Measurements from ENCODE around the gene CD69.

The CD69 gene

DNA sequence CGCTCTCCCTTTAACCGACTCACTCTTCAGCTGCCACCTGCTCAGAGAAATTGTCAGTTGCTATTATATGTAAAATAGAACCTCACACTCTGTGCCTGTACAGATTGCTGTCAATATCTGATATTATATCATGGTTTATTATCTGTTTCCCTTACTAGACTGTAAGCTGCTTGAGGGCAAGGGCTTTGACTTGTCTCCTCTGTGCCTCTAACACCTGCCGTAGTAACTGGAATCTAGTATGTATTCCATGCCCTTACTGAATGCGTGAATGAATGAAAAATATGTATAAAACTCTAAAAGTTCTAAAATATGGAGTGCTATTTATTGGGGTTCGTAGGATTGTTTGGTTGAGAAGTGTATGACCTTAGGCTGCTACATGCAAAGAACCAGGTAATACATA, 1.7 kb upstream of the CD69 start:
- TF ChIP-seq, protein P1, sequence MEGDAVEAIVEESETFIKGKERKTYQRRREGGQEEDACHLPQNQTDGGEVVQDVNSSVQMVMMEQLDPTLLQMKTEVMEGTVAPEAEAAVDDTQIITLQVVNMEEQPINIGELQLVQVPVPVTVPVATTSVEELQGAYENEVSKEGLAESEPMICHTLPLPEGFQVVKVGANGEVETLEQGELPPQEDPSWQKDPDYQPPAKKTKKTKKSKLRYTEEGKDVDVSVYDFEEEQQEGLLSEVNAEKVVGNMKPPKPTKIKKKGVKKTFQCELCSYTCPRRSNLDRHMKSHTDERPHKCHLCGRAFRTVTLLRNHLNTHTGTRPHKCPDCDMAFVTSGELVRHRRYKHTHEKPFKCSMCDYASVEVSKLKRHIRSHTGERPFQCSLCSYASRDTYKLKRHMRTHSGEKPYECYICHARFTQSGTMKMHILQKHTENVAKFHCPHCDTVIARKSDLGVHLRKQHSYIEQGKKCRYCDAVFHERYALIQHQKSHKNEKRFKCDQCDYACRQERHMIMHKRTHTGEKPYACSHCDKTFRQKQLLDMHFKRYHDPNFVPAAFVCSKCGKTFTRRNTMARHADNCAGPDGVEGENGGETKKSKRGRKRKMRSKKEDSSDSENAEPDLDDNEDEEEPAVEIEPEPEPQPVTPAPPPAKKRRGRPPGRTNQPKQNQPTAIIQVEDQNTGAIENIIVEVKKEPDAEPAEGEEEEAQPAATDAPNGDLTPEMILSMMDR (IDR thresholded peaks at IDR 0.05; ENCODE audit: low read depth, low read length) = no peak
- no peak for DNase-seq (ENCODE audit: low read depth, low spot score)
- H3K4me3 ChIP-seq (ENCODE audit: low read depth, low read length) = no peak overlapping the region
- in situ Hi-C loops (cut with HindIII; ENCODE audit: low sequenced_read_pairs) = no loop called here

DNA sequence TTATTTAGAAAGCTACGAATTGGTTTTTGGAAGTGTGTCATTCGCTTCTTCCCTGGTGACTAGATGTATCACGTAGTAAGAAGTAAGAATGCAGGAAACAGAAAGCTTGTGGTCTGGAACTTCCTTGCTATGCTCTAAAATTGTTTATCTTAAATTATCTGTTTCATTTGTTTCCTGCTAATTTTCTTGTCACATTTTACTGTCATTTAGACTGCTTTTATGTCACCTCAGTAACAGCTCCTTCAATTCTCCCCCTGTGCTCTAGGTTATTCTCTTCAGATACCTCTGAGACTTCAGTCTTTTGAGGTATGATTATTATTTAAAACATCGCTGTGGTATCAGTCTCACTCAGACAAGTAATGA, 699 bp upstream of the CD69 start:
- TF ChIP-seq, protein P1 (IDR thresholded peaks at IDR 0.05; ENCODE audit: low read depth, low read length) = no peak
- H3K4me3 ChIP-seq (ENCODE audit: low read depth, low read length) = no peak overlapping the region
- no peak for DNase-seq (ENCODE audit: low read depth, low spot score)
- in situ Hi-C loops (cut with HindIII; ENCODE audit: low sequenced_read_pairs) = no loop called here

DNA sequence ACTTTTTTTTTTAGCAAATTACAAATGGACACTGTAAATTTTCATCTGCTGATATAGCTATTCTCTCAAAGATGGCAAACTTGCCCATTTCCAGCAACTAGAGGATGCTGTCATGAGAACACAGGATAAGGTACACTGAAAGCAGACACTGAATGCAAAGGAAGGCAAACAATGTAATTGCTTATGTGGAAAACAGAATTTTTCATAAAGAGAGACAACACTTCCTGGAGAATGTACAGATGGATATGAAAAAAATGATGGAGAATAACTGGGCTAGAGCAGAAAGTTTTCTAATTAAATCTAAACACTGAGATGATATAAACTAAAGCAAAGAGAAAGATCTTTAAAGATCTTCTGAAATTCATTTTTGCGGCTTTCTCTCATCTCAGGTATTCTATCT, 581 bp downstream of the CD69 start:
- DNase-seq (ENCODE audit: low read depth, low spot score) = no peak

DNA sequence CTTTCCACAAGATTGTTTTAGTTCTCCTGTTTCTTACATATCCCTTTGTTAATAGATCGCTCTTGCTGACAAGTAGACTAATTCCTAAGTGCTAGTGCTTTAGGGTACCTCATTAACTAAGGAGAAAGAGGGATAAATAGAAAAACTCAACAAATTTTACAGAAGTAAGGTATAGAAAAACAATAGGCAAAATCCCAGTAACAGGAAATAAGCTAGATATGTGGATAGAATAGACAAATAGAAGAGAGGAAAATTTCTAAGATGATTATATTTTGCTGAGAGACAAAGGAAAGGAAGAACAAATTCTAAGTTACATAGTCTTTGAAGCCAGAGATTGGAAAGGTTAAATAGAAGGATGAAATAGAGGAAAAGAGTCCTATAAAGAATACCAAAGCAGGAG, 1.0 kb downstream of the CD69 start:
- H3K4me3 ChIP-seq (ENCODE audit: low read depth, low read length) = no peak overlapping the region
- in situ Hi-C loops (cut with HindIII; ENCODE audit: low sequenced_read_pairs) = no loop called here
- TF ChIP-seq, protein P1 (IDR thresholded peaks at IDR 0.05; ENCODE audit: low read depth, low read length) = no peak
- no peak for DNase-seq (ENCODE audit: low read depth, low spot score)

More for the DNA sequence above, 581 bp downstream of the CD69 start:
- in situ Hi-C loops (cut with HindIII; ENCODE audit: low sequenced_read_pairs) = no loop called here
- TF ChIP-seq, protein P1 (IDR thresholded peaks at IDR 0.05; ENCODE audit: low read depth, low read length) = no peak
- H3K4me3 ChIP-seq (ENCODE audit: low read depth, low read length) = no peak overlapping the region

DNA sequence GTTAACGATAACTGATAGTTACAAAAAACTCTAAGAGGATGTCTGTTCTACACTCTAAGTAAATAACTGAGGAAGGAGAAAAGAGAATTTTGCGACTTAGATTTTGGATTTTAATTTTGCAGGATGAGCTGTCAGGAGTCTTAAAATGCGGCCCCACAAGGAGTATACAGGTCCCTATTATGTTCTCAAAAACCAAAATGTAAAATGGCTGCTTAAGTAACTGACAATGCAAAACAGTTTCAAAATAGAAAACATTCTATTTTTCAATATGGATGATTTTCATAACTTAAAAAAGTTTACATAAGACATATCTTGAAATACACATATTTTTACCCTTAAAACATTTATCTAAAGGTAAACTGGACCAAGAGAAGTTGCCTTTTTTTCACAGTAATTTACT, 2.6 kb downstream of the CD69 start:
- TF ChIP-seq, protein P1 (IDR thresholded peaks at IDR 0.05; ENCODE audit: low read depth, low read length) = no peak
- H3K4me3 ChIP-seq (ENCODE audit: low read depth, low read length) = no peak overlapping the region
- in situ Hi-C loops (cut with HindIII; ENCODE audit: low sequenced_read_pairs) = no loop called here
- no peak for DNase-seq (ENCODE audit: low read depth, low spot score)

DNA sequence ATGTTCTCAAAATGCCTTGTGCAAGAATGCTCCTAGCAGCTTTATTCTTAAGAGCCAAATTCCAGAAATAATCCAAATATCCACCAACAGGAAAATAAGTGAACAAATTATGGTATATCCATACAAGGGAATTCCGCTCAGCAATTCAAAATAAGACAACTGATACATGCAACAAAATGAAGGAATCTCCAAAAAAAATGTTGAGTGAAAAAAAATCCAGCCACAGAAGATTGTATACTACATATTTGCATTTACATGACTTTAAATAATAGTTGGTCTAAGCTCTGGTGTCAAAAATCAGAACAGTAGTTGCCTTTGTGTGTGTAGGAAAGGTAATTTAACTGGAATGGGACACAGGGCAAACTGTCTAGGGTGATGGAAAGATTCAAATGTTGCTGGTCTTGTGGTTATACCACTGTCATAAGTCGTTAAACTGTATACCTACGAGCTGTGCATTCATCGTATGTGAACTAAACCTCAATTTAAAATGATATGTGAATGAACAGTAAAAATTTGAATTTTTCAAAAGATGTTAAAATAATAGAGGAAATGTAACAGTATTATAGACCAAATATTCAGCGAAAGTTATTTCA, 3.2 kb downstream of the CD69 start:
- no peak overlapping the region for H3K4me3 ChIP-seq (ENCODE audit: low read depth, low read length)
- DNase-seq (ENCODE audit: low read depth, low spot score) = no peak
- TF ChIP-seq, protein P1 (IDR thresholded peaks at IDR 0.05; ENCODE audit: low read depth, low read length) = no peak
- in situ Hi-C loops (cut with HindIII; ENCODE audit: low sequenced_read_pairs) = no loop called here

DNA sequence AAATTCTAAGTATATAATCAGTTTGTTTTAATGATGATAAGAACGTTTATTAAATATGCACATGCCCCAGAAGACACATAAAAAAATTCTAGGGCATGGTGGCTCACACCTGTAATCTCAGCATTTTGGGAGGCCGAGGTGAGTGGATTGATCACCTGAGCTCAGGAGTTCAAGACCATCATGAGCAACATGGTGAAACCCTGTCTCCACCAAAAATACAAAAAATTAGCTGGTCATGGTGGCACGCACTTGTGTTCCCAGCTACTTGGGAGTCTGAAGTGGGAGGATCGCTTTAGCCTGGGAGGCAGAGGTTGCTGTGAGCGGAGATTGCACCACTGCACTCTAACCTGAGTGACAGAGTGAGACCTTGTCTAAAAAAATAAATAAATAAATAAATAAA, 4.0 kb downstream of the CD69 start:
- TF ChIP-seq, protein P1 (IDR thresholded peaks at IDR 0.05; ENCODE audit: low read depth, low read length) = no peak
- DNase-seq (ENCODE audit: low read depth, low spot score) = no peak
- in situ Hi-C loops (cut with HindIII; ENCODE audit: low sequenced_read_pairs) = no loop called here
- no peak overlapping the region for H3K4me3 ChIP-seq (ENCODE audit: low read depth, low read length)

All from astrocyte of the spinal cord (primary cell).